Peyer's patch (tissue), 4 donors: ENCODE measurements around the gene TBC1D17. TPM values are rescaled to one million over a fixed set of nuclear protein-coding genes. Genes with fewer than 3 reads are reported as not detected.

Experiments
- DNase-seq, 3 donors: peaks; one replicate each; pipeline ENCODE4 v3.0.0-alpha.2; 2017 to 2019
- H3K27ac ChIP-seq, 4 donors: fragments of 200-600 bp; sonication (generic); one replicate each; pipeline ENCODE4 v1.5.1; 2016 to 2019
- H3K27me3 ChIP-seq, 2 donors: fragments of 200-600 bp; sonication (generic); one replicate each; pipeline ENCODE4 v1.5.1; 2019
- H3K36me3 ChIP-seq, 3 donors: fragments of 200-600 bp; sonication (generic); one replicate each; pipeline ENCODE4 v1.5.1; 2016 to 2019
- H3K4me1 ChIP-seq, 4 donors: fragments of 200-600 bp; sonication (generic); one replicate each; pipeline ENCODE4 v1.5.1; 2016 to 2019
- H3K4me3 ChIP-seq, 4 donors: fragments of 200-600 bp; sonication (generic); 1 replicate in 3 of 4; 2 replicates in 1 of 4; pipeline ENCODE4 v1.5.1; 2016 to 2019; ENCODE audit warnings: mild to moderate bottlenecking in 1 of 4
- H3K9me3 ChIP-seq, 4 donors: fragments of 200-600 bp; sonication (generic); one replicate each; pipeline ENCODE4 v1.5.1; 2016 to 2019; ENCODE audit warnings: mild to moderate bottlenecking in 1 of 4
- CTCF ChIP-seq, 6 experiments: fragments of 450-650 bp in 4 of 6; fragments of 200-600 bp in 2 of 6; sonication (generic) in 1 of 6; IDR thresholded peaks; one replicate each; pipeline ENCODE4 v1.5.1; 2017 to 2019; ENCODE audit warnings: antibody characterized with exemption in 6 of 6, mild to moderate bottlenecking in 3 of 6, moderate library complexity in 1 of 6
- POLR2A ChIP-seq, 2 donors: fragments of 450-650 bp; IDR thresholded peaks; one replicate each; pipeline ENCODE4 v1.5.1; 2017; ENCODE audit warnings: antibody characterized with exemption in 2 of 2, mild to moderate bottlenecking in 2 of 2, moderate library complexity in 2 of 2
- total RNA-seq, 4 donors: library from RNA; depleted of rRNA; stranded (reverse); fragments of >200 nt; gene quantifications; one replicate each; pipeline ENCODE4 v1.1.0, GENCODE V29; 2016

TBC1D17 gene
- total RNA-seq, 4 donors from 2014 or later = 22.8 to 83.3 (median 62.1) TPM

GRCh38 chr19:49849433-49850220 is 27.9 kb upstream of the TBC1D17 start:
- Histone ChIP-seq H3K4me3 (peak overlapping the region in 2 of 4 donors; percentile 96 to 98), H3K4me1 (peaks cover 0 to 17% (median 9%) of the 10 kb centered on the region in 4 donors), H3K27me3 (no peaks in the 10 kb centered on the region), H3K36me3 (peaks cover 0 to under 1% (median 0%) of the 10 kb centered on the region in 3 donors), H3K27ac (peak overlapping the region in 3 of 4 donors; percentile 98 to 100 (median 100)), H3K9me3 (no peaks in the 10 kb centered on the region)
- no peak for TF ChIP-seq POLR2A (IDR thresholded peaks at IDR 0.05)
- TF ChIP-seq CTCF (IDR thresholded peaks at IDR 0.05) = no peak
- no peak for DNase-seq

GRCh38 chr19:49850221-49850486 is 27.3 kb upstream of the TBC1D17 start:
- TF ChIP-seq CTCF (IDR thresholded peaks at IDR 0.05) (no peak), POLR2A (IDR thresholded peaks at IDR 0.05) (no peak)
- Histone ChIP-seq H3K4me1 (peaks cover 0 to 17% (median 9%) of the 10 kb centered on the region in 4 donors), H3K9me3 (no peaks in the 10 kb centered on the region), H3K27ac (peak overlapping the region; percentile 95 to 100 (median 99)), H3K4me3 (peak overlapping the region; percentile 91 to 98 (median 96)), H3K27me3 (no peaks in the 10 kb centered on the region), H3K36me3 (peaks cover 0 to 6% (median 0%) of the 10 kb centered on the region in 3 donors)
- DNase-seq = no peak

GRCh38 chr19:49850487-49851342 is 26.8 kb upstream of the TBC1D17 start, which contains the start of gene PTOV1:
Gene PTOV1 (plus strand): TSS chr19:49851159.
- peaks cover 0 to 11% (median 0%) of the 10 kb centered on the region in 3 donors for H3K36me3 ChIP-seq
- peak within 1 kb of the TSS; percentile 91 to 98 (median 96) for H3K4me3 ChIP-seq
- H3K4me1 ChIP-seq = peaks cover 0 to 17% (median 9%) of the 10 kb centered on the region in 4 donors
- TF ChIP-seq CTCF (IDR thresholded peaks at IDR 0.05) (peak in 2 of 6 experiments; percentile 5 to 13), POLR2A (IDR thresholded peaks at IDR 0.05) (peak; percentile 65 to 81)
- peak; percentile 90 to 96 (median 95) for DNase-seq
- H3K27me3 ChIP-seq = no peaks in the 10 kb centered on the region
- no peaks in the 10 kb centered on the region for H3K9me3 ChIP-seq
- H3K27ac ChIP-seq = peak within 1 kb of the TSS; percentile 95 to 100 (median 99)

GRCh38 chr19:49851456-49852259 is 25.8 kb upstream of the TBC1D17 start:
- TF ChIP-seq CTCF (IDR thresholded peaks at IDR 0.05) (no peak), POLR2A (IDR thresholded peaks at IDR 0.05) (no peak)
- H3K27me3 ChIP-seq = no peaks in the 10 kb centered on the region
- no peaks in the 10 kb centered on the region for H3K9me3 ChIP-seq
- peak overlapping the region; percentile 91 to 98 (median 96) for H3K4me3 ChIP-seq
- peak in 2 of 3 donors; percentile 45 to 55 for DNase-seq
- peak overlapping the region; percentile 95 to 100 (median 99) for H3K27ac ChIP-seq
- H3K4me1 ChIP-seq = peaks cover 0 to 17% (median 9%) of the 10 kb centered on the region in 4 donors
- H3K36me3 ChIP-seq = peaks cover 0 to 21% (median 0%) of the 10 kb centered on the region in 3 donors

GRCh38 chr19:49852631-49853126 is 24.8 kb upstream of the TBC1D17 start:
- Histone ChIP-seq H3K9me3 (no peaks in the 10 kb centered on the region), H3K4me1 (peaks cover 0 to 17% (median 9%) of the 10 kb centered on the region in 4 donors), H3K27me3 (no peaks in the 10 kb centered on the region), H3K4me3 (peak overlapping the region in 2 of 4 donors; percentile 96 to 98), H3K36me3 (peaks cover 0 to 31% (median 0%) of the 10 kb centered on the region in 3 donors), H3K27ac (no peak overlapping the region)
- no peak for DNase-seq
- no peak for TF ChIP-seq CTCF (IDR thresholded peaks at IDR 0.05)
- no peak for TF ChIP-seq POLR2A (IDR thresholded peaks at IDR 0.05)
